HUES6 (cell line): Measurements from ENCODE around the gene LPAR2.
A peak's percentile ranks its signal among the peaks of the same experiment; 100 is the strongest.

Experiments used
- H3K27ac ChIP-seq: 2 replicates; pipeline ENCODE4 v1.7.0; 2013; ENCODE audit warnings: low read depth, mild to moderate bottlenecking, low read length, inconsistent platforms
- H3K27me3 ChIP-seq: 2 replicates; pipeline ENCODE4 v1.6.1; 2013; ENCODE audit warnings: low read length; ENCODE audit not compliant: control insufficient read depth, insufficient read depth
- H3K36me3 ChIP-seq: 2 replicates; pipeline ENCODE4 v1.6.1; 2013; ENCODE audit warnings: low read length; ENCODE audit not compliant: control insufficient read depth, insufficient read depth
- H3K4me1 ChIP-seq: 2 replicates; pipeline ENCODE4 v1.6.1; 2013; ENCODE audit warnings: low read length; ENCODE audit not compliant: control insufficient read depth, insufficient read depth
- H3K4me3 ChIP-seq: 2 replicates; pipeline ENCODE4 v1.5.1; 2013; ENCODE audit warnings: low read depth, low read length
- H3K9ac ChIP-seq: one replicate; pipeline ENCODE4 v1.6.1; 2013; ENCODE audit warnings: mild to moderate bottlenecking, low read length
- H3K9me3 ChIP-seq: 2 replicates; pipeline ENCODE4 v1.6.1; 2013; ENCODE audit warnings: low read depth, low read length; ENCODE audit not compliant: control insufficient read depth, insufficient read depth

Gene LPAR2

DNA sequence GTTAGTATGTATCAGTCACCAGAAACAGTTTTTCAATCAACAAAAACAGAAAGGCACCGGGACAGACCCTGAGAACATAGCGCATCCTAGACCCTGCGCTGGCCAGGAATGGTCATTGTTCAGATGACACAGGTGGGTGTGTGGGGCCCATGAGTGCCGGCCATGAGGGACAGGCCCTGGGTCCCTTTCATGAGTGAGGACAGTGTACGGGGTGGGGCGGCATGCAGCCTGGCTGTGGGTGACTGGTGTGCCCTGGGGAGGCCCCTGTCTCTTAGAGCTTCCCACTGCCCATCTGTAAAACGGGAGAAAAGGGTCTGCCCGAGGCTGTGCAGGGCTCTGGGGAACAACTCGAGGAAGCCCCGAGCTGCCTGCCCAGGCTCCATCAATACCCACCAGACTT is 35.3 kb downstream of the LPAR2 start:
- peaks cover 17% of the 10 kb centered on the region for H3K4me1 ChIP-seq
- no peak overlapping the region for H3K4me3 ChIP-seq
- H3K27ac ChIP-seq: no peak overlapping the region
- H3K27me3 ChIP-seq: no peaks in the 10 kb centered on the region
- no peaks in the 10 kb centered on the region for H3K9me3 ChIP-seq
- no peaks in the 10 kb centered on the region for H3K36me3 ChIP-seq
- no peak overlapping the region for H3K9ac ChIP-seq

DNA sequence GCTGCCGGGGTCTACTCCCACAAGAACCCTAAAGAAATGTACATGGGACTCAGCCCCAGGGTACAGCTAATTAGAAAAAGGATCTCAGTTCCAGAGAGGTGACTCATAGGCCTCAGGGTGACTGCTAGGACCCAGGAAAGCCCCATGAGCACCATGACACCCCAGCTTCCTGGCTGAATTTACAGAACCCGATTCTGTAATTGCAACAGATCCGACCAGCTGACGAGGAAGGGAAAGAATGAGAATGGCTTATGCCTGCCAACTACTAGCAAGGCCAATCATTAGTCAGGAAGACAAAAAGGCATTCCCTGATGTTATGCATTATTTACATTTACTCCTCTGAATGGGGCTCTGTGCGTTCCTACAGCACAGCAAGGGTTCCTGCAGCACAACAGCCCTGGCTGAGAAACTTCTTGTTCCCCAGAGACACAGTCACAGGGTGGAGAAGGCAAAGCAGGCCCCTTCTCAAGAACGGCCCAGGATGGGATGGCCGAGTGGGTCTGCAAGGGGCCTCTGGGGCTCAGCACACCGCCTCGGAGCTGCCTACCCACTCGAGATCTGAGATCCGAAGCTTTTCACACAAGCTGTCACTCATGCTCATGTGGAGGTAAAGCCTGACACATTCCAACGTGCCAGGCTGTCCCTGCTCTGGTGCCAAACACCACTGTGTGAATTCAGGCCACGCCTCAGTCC is 36.7 kb downstream of the LPAR2 start:
- Histone ChIP-seq H3K9me3 (no peaks in the 10 kb centered on the region), H3K4me1 (peaks cover 17% of the 10 kb centered on the region), H3K27ac (peak overlapping the region; percentile 57; the same call in 1 of the 2 replicates), H3K9ac (peak overlapping the region; percentile 49), H3K36me3 (no peaks in the 10 kb centered on the region), H3K4me3 (peak overlapping the region; percentile 7; the same call in 1 of the 2 replicates), H3K27me3 (no peaks in the 10 kb centered on the region)

DNA sequence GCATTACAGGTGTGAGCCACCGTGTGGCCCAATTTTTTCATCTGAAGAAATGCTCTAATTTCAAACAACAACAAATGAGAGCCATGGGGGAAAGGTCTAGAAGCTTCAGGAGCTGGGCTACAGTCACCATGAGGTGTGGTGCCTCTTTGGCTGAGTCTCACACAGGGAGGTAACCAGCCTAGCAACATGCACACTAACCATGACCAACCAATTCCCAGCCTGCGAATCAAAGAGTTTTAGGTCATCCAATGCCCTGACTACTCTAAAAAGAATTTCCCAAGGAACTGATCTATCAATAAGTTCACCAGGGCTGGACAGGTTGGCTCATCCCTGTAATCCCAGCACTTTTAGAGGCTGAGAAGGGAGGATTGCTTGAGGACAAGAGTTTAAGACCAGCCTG is 39.5 kb downstream of the LPAR2 start:
- no peaks in the 10 kb centered on the region for H3K27me3 ChIP-seq
- H3K36me3 ChIP-seq: no peaks in the 10 kb centered on the region
- H3K9me3 ChIP-seq: no peaks in the 10 kb centered on the region
- no peak overlapping the region for H3K9ac ChIP-seq
- H3K4me1 ChIP-seq: peaks cover 13% of the 10 kb centered on the region
- no peak overlapping the region for H3K27ac ChIP-seq
- no peak overlapping the region for H3K4me3 ChIP-seq

DNA sequence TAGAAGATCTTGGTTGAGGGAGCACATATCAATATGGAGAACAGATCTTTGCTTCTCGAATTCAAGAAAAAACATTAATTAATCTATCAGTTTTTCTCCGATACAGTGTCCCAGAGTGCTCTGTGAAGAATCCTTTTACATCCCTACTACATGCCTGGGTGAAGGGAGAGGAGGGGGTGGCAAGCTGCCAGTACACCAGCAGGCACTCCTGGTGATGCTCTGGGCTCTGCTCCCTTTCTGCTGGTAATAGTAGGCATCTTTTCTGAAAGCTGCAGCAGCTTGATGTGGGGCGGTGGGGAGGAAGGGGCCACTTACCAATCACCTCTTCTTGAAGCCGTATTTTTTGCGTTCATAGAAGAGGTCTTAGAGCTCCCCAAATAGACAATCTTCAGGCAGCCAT is 40.2 kb downstream of the LPAR2 start:
- Histone ChIP-seq H3K36me3 (no peaks in the 10 kb centered on the region), H3K9me3 (no peaks in the 10 kb centered on the region), H3K4me1 (peaks cover 13% of the 10 kb centered on the region), H3K4me3 (no peak overlapping the region), H3K27ac (no peak overlapping the region), H3K9ac (no peak overlapping the region), H3K27me3 (no peaks in the 10 kb centered on the region)

DNA sequence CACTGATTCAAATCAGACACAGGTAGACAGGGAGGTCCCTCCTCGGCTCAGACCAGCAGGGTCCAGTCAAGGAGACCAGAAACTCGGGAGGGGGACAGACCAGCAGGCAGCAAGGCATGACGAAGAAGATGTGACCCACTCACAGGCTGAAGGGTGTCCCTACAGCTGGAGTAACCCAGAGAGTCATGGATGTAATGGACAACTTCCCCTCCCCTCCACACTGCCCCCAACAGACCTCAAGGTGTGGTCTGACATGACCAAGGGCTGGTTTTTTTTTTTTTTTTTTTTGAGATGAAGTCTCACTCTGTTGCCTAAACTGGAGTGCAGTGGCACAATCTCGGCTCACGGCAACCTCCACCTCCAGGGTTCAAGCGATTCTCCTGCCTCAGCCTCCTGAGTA is 43.7 kb downstream of the LPAR2 start:
- H3K36me3 ChIP-seq: no peaks in the 10 kb centered on the region
- H3K4me3 ChIP-seq: no peak overlapping the region
- H3K9ac ChIP-seq: no peak overlapping the region

DNA sequence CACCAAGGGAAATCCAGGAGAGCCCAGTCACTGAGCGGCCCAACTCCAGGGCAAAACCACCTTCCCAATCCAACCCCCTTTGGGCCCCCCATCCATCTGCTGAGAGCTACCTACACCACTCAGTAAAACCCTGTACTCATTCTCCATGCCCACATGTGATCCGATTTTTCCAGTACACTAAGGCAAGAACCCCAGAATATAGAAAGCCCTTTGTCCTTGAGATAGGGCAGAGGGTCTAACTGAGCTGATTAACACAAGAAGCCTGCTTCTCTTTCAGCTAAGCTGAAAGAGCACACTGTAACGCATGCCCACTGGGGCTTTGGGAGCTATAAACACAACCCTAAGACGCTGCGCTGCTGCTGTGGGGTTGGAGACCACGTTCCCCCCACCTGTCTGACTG is 45.5 kb downstream of the LPAR2 start:
- Histone ChIP-seq H3K27ac (no peak overlapping the region), H3K9me3 (no peaks in the 10 kb centered on the region), H3K4me3 (no peak overlapping the region), H3K4me1 (no peaks in the 10 kb centered on the region), H3K9ac (no peak overlapping the region), H3K27me3 (no peaks in the 10 kb centered on the region), H3K36me3 (no peaks in the 10 kb centered on the region)

More for the DNA sequence above, 43.7 kb downstream of the LPAR2 start:
- Histone ChIP-seq H3K27me3 (no peaks in the 10 kb centered on the region), H3K4me1 (no peaks in the 10 kb centered on the region), H3K27ac (no peak overlapping the region), H3K9me3 (no peaks in the 10 kb centered on the region)

DNA sequence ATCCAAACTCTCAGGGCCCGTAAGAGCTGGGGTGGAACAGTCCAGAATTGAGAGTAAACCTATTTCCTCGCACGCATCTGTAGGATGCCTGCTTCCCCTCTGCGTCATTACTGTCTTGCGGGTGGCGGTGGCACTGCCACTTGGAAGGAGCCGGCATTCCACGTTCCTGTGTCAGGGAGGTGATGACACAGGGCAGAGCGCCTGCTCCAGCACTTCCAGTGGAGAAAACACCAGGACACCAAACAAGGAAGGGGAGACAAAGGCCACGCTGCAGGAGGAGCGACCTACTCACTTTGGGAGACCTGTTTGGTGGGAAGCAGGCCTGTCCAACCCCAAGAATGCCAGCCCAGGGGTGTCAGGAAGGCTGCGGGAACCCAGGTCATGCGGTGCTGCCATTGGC is 46.6 kb downstream of the LPAR2 start:
- H3K4me1 ChIP-seq: no peaks in the 10 kb centered on the region
- no peaks in the 10 kb centered on the region for H3K27me3 ChIP-seq
- H3K9me3 ChIP-seq: no peaks in the 10 kb centered on the region
- H3K36me3 ChIP-seq: no peaks in the 10 kb centered on the region
- H3K27ac ChIP-seq: no peak overlapping the region
- H3K4me3 ChIP-seq: no peak overlapping the region
- no peak overlapping the region for H3K9ac ChIP-seq

DNA sequence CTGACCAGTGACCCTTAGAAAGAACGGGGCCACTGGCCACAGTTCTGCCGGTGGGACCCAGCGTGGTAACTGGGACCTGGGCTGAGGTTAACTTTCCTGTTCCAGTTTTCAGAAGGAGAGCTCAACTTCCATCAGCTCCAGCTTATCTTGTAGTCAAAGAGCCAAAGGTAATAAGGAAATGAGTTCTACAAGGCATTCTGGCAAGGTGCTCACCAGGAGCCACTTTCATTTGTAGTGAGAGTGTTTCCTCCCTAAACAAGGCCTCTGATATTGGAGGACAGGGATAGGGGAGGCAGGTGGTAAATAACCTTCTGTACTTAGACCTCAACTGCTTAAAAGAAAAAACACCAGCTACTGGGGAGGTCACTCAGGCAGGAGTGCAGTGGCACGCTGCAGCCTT is 47.6 kb downstream of the LPAR2 start:
- Histone ChIP-seq H3K36me3 (no peaks in the 10 kb centered on the region), H3K9me3 (no peaks in the 10 kb centered on the region), H3K4me1 (peaks cover 4% of the 10 kb centered on the region), H3K4me3 (no peak overlapping the region), H3K27ac (no peak overlapping the region), H3K27me3 (no peaks in the 10 kb centered on the region), H3K9ac (no peak overlapping the region)

DNA sequence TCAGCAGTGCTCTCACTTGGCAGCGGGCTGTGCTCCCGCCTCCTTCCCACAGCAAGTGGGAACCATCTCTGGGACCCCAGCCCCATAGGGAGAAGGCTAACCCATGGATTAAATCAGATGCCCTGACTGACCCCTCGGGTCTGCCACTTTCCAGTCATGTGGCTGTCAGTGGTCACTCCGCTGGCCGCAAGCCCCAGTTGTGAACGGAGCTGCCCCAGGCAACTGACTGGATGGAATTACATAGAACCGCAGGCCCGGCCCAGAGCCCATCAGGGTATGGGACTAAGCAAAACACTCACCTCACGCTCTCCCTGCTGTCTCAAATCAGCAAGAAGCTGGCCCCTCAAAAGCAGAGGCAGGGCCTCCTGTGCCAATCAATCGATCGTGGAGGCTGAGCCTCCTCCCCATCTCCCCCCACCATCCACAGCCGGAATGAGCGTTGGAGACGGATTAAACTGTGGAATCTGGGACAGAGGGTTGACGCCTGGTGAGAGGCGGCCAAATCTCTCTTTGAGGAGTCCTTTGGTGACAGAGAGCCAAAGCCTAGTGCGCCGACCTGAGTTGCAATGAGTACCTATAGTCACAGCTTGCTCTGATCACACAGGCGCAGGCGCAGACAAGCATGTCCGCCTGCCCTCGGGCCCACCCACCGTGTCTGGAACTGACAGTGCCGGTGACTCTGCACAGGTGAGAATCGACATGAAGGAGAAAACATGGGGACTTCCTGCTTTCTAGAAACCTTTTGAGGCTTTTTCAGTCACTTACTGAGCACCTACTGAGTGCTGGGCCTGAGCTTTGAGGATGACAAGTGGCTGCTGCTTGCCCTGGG is 48.3 kb downstream of the LPAR2 start:
- Histone ChIP-seq H3K27me3 (no peaks in the 10 kb centered on the region), H3K36me3 (no peaks in the 10 kb centered on the region), H3K9me3 (no peaks in the 10 kb centered on the region), H3K4me1 (peaks cover 4% of the 10 kb centered on the region), H3K27ac (no peak overlapping the region), H3K4me3 (no peak overlapping the region), H3K9ac (no peak overlapping the region)

DNA sequence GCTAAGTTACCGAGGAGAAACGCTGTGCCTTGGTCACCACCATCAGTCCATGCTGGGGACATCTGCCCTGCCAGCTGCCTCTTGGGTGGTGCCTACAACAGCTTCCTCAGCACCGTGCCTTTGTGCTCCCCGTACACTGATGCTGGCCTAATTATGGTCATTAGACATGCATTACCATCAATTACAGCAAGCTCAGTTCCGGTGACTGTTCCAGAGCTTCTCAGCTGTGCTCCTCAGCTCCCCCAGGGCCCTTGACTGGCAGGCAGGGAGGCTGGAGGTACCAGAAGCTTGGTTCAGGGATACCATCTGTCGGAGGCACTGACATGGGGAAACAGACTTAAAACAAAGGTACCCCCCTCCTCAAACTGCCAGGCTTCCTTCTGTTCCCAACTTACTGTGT is 49.8 kb downstream of the LPAR2 start:
- peaks cover 4% of the 10 kb centered on the region for H3K4me1 ChIP-seq
- H3K36me3 ChIP-seq: no peaks in the 10 kb centered on the region
- H3K4me3 ChIP-seq: no peak overlapping the region
- H3K9ac ChIP-seq: no peak overlapping the region
- no peaks in the 10 kb centered on the region for H3K9me3 ChIP-seq
- no peaks in the 10 kb centered on the region for H3K27me3 ChIP-seq
- no peak overlapping the region for H3K27ac ChIP-seq

DNA sequence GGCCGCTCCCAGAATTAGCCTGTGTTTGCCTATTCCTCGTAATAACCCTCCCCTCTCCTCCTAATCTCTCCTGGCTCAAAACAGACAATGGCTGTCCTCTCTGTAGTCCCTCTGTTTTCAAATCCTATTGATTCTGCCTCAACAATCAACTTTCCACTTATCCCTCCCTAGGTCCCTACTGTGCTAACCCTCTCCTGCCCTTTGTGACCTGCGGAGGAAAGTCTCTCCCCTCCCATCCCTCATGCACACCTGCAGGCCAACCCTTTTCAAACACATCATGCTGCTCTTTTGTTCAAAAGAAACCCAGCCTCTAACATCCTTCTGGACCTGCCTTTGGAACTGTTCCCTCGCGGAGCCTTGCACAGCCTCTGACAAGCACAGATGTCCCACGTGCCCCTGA is 52.6 kb downstream of the LPAR2 start:
- Histone ChIP-seq H3K27me3 (no peaks in the 10 kb centered on the region), H3K36me3 (no peaks in the 10 kb centered on the region), H3K9me3 (no peaks in the 10 kb centered on the region), H3K9ac (no peak overlapping the region), H3K27ac (no peak overlapping the region), H3K4me3 (no peak overlapping the region), H3K4me1 (peaks cover 4% of the 10 kb centered on the region)
